HUES48 (cell line): Measurements from ENCODE around the gene HSPA1B.
"Not testable (repeated sequence)": the region's sequence is repeated elsewhere in the genome, so short reads cannot be mapped to it uniquely, and the experiment has no call there.

Experiments
- H3K27ac ChIP-seq: one replicate; pipeline ENCODE4 v1.7.0; 2013; ENCODE audit warnings: low read depth, low read length, inconsistent platforms
- H3K27me3 ChIP-seq: 2 replicates; pipeline ENCODE4 v1.6.1; 2013; ENCODE audit warnings: mild to moderate bottlenecking, low read length; ENCODE audit not compliant: control insufficient read depth, insufficient read depth
- H3K36me3 ChIP-seq: 2 replicates; pipeline ENCODE4 v1.6.1; 2013; ENCODE audit warnings: low read length; ENCODE audit not compliant: control insufficient read depth, insufficient read depth
- H3K4me1 ChIP-seq: 2 replicates; pipeline ENCODE4 v1.6.1; 2013; ENCODE audit warnings: mild to moderate bottlenecking, low read length; ENCODE audit not compliant: control insufficient read depth, insufficient read depth
- H3K4me3 ChIP-seq: 2 replicates; pipeline ENCODE4 v1.5.1; 2013; ENCODE audit warnings: mild to moderate bottlenecking, low read depth, low read length
- H3K9ac ChIP-seq: 2 replicates; pipeline ENCODE4 v1.6.1; 2013; ENCODE audit warnings: mild to moderate bottlenecking, low read depth, low read length, moderate library complexity
- H3K9me3 ChIP-seq: 2 replicates; pipeline ENCODE4 v1.6.1; 2013; ENCODE audit warnings: low read length; ENCODE audit not compliant: control insufficient read depth, insufficient read depth

The HSPA1B gene

DNA sequence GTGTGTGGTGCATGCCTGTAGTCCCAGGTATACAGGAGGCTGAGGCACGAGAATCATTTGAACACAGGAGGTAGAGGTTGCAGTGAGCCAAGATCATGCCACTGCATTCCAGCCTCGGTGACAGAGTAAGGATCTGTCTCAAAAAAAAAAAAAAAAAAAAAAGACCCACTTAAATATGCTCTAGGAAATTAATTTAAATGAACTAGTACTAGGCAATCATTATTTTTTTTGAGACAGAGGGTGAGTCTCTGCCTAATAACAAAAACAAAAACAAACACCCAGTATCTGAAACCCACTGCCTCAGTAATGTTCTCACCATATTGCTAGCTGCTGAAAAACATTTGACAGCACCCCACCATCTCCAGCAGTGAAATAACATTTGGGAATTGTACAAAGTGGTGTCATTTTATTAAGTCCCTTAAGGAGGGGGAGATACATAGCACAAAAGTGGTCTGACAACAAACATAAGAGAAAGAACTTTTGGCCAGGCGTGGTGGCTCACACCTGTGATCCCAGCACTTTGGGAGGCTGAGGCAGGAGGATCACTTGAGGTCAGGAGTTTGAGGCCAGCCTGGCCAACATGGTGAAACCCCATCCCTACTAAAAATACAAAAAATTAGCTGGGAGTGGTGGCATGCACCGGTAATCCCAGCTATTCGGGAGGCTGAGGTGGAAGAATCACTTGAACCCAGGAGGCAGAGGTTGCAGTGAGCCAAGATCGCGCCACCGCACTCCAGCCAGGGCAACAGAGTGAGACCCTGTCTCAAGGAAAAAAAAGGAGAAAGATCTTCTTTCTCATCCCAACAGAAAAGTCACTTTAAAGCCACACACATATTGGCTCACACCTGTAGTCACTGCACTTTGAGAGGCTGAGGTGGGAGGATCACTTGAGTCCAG, 26.3 kb upstream of the HSPA1B start:
- not testable (repeated sequence) for H3K9me3 ChIP-seq, H3K4me1 ChIP-seq, H3K9ac ChIP-seq, H3K27me3 ChIP-seq, H3K27ac ChIP-seq, H3K4me3 ChIP-seq
- peaks cover 43% of the 10 kb centered on the region for H3K36me3 ChIP-seq

DNA sequence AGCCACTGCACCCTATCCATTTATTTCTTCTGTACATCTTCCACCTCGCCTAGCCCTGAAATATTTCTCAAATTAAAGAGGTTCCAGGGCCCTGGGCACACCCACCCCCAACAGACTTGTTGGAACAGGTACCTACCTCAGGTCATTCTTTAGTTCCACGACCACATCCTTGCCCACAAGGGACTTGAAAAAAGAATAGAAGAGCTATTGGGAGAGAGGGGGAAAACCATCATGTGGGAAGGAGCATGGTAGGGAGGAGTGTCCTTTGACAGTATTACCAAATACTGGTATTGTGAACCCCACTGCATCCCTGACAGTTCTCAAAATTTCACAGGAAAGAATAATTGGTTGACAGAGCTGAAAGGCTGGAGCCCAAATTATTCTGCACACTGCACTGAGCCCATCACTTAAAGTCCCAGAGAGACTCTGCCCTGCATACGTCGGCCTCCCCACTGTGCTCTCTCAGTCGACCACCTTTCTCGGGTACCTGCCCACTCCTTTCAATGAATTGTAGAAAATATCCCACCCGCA, 21.5 kb upstream of the HSPA1B start:
- Histone ChIP-seq H3K27ac (peak overlapping the region; percentile 97), H3K9me3 (no peaks in the 10 kb centered on the region), H3K27me3 (no peaks in the 10 kb centered on the region), H3K9ac (peak overlapping the region; percentile 95), H3K4me3 (peak overlapping the region; percentile 95), H3K4me1 (no peaks in the 10 kb centered on the region; the same call in 1 of the 2 replicates), H3K36me3 (peaks cover 25% of the 10 kb centered on the region)

DNA sequence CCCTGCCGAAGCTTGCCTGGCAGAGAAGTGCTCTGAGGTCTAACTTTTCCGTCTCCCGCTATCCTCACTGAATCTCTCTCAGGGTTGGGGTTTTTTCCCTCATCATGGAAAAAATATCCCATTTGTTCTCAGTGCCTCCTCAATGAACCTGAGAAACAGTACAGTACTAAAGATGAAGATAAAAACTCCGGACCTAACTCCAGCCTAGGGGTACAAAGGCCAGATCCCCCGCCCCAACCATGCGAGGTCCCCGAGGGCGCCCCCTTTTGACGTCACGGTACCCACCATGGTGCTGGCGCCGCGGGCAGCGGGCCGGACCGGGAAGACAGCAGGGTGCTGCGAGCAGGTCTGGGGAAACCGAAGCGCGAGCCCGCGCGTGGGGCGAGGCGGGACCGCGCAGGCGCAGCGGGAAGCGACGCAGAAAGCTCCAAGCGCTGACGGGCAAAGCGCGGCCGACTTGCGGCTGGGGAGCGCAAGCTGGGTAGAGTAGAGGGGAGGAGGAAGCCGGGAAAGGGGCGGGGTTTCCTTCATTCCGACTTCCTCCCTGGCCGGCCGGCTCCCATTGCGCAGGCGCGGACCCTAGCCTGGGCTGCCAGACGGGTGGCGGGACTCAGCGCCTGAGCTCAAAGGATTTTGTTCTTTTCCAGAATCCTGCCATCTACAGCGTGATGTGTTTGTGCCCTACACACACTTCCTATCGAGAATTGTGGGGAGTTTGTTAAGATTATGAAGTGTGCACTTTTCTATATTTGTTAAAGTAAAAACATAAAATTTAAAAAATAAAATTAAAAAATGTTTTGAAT, 20.9 kb upstream of the HSPA1B start, which contains the start of gene LSM2:
LSM2 (minus strand) TSS at position 497 of the 803 bp plus-strand sequence; CDS start at position 288, 209 bp downstream.
- Histone ChIP-seq H3K4me1 (no peaks in the 10 kb centered on the region; the same call in 1 of the 2 replicates), H3K9me3 (no peaks in the 10 kb centered on the region), H3K4me3 (peak within 1 kb of the TSS; percentile 95), H3K27ac (peak within 1 kb of the TSS; percentile 97), H3K36me3 (peaks cover 19% of the 10 kb centered on the region), H3K9ac (peak within 1 kb of the TSS; percentile 95), H3K27me3 (no peaks in the 10 kb centered on the region)

DNA sequence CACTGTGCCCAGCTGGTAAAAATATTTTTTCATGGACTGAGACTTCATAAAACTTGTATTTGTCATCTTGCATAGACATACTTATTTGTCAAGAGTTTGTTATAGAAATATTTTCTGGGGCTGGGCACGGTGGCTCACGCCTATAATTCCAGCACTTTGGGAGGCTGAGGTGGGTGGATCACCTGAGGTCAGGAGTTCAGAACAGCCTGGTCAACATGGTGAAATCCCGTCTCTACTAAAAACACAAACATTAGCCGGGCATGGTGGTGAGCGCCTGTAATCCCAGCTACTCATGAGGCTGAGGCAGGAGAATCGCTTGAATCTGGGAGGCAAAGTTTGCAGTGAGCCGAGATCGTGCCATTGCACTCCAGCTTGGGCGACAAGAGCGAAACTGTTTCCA, 18.9 kb upstream of the HSPA1B start:
- not testable (repeated sequence) for H3K4me1 ChIP-seq, H3K9me3 ChIP-seq, H3K27ac ChIP-seq, H3K9ac ChIP-seq, H3K27me3 ChIP-seq, H3K4me3 ChIP-seq, H3K36me3 ChIP-seq

- H3K27ac ChIP-seq = no peak overlapping the region
- no peaks in the 10 kb centered on the region for H3K9me3 ChIP-seq
- no peaks in the 10 kb centered on the region for H3K27me3 ChIP-seq
- no peak overlapping the region for H3K4me3 ChIP-seq
- no peak overlapping the region for H3K9ac ChIP-seq
- no peaks in the 10 kb centered on the region for H3K36me3 ChIP-seq
- H3K4me1 ChIP-seq = peaks cover 4% of the 10 kb centered on the region; the same call in 1 of the 2 replicates
Measured at GRCh38 chr6:31811645-31812044, 15.9 kb upstream of the HSPA1B start.

- H3K9ac ChIP-seq = no peak overlapping the region
- peaks cover 7% of the 10 kb centered on the region; the same call in 1 of the 2 replicates for H3K4me1 ChIP-seq
- H3K27ac ChIP-seq = peak overlapping the region; percentile 64
- H3K27me3 ChIP-seq = no peaks in the 10 kb centered on the region
- no peaks in the 10 kb centered on the region for H3K9me3 ChIP-seq
- H3K36me3 ChIP-seq = no peaks in the 10 kb centered on the region
- H3K4me3 ChIP-seq = no peak overlapping the region
Measured at GRCh38 chr6:31813465-31813849, 14.1 kb upstream of the HSPA1B start.

DNA sequence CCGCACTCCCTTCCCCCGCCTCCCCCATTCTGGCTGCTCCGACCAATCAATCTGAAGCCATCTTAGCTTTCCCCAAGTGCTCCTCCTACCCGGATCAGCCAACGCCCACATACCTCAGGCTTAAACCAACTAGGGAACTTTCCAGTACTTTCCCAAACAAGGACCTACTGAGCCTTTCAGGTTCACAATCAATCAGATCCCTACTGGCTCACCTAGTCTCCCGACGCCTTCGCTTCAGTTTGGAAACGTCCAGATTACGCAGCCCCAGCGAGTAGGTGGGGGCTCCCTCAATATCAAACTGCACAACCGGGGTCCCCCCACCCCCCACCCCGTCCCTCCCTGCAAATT, 12.9 kb upstream of the HSPA1B start:
- Histone ChIP-seq H3K9ac (peak overlapping the region; percentile 46), H3K4me3 (peak overlapping the region; percentile 65)

DNA sequence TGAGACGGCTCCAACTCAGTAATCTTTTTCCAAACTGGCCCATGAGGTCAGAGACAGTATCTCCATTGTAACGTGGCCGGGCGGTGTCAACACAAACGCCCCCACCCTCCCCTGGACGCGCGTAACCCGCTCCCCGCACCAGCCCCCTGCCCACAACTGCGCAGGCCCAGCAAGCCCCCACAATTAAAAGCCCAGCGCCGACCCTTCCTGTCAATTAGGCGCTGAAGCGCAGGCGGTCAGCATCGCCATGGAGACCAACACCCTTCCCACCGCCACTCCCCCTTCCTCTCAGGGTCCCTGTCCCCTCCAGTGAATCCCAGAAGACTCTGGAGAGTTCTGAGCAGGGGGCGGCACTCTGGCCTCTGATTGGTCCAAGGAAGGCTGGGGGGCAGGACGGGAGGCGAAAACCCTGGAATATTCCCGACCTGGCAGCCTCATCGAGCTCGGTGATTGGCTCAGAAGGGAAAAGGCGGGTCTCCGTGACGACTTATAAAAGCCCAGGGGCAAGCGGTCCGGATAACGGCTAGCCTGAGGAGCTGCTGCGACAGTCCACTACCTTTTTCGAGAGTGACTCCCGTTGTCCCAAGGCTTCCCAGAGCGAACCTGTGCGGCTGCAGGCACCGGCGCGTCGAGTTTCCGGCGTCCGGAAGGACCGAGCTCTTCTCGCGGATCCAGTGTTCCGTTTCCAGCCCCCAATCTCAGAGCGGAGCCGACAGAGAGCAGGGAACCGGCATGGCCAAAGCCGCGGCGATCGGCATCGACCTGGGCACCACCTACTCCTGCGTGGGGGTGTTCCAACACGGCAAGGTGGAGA, 12.3 kb upstream of the HSPA1B start, which contains the start of the genes HSPA1A and HSPA1L:
HSPA1A (plus strand) TSS at position 519 of the 814 bp plus-strand sequence; CDS start at position 733, 214 bp downstream.
HSPA1L (minus strand) TSS at position 259 of the 814 bp plus-strand sequence. CDS start 3,311 bp downstream, outside the sequence.
- H3K9me3 ChIP-seq = no peaks in the 10 kb centered on the region
- H3K27ac ChIP-seq = peak within 1 kb of the TSS; percentile 100
- H3K27me3 ChIP-seq = no peaks in the 10 kb centered on the region
- peak within 1 kb of the TSS; percentile 72 for H3K4me3 ChIP-seq
- peaks cover 10% of the 10 kb centered on the region; the same call in 1 of the 2 replicates for H3K4me1 ChIP-seq
- H3K36me3 ChIP-seq = no peaks in the 10 kb centered on the region
- H3K9ac ChIP-seq = peak within 1 kb of the TSS; percentile 46

More for the DNA sequence above, 12.9 kb upstream of the HSPA1B start:
- Histone ChIP-seq H3K4me1 (peaks cover 10% of the 10 kb centered on the region; the same call in 1 of the 2 replicates), H3K9me3 (no peaks in the 10 kb centered on the region), H3K36me3 (no peaks in the 10 kb centered on the region), H3K27ac (peak overlapping the region; percentile 100), H3K27me3 (no peaks in the 10 kb centered on the region)

DNA sequence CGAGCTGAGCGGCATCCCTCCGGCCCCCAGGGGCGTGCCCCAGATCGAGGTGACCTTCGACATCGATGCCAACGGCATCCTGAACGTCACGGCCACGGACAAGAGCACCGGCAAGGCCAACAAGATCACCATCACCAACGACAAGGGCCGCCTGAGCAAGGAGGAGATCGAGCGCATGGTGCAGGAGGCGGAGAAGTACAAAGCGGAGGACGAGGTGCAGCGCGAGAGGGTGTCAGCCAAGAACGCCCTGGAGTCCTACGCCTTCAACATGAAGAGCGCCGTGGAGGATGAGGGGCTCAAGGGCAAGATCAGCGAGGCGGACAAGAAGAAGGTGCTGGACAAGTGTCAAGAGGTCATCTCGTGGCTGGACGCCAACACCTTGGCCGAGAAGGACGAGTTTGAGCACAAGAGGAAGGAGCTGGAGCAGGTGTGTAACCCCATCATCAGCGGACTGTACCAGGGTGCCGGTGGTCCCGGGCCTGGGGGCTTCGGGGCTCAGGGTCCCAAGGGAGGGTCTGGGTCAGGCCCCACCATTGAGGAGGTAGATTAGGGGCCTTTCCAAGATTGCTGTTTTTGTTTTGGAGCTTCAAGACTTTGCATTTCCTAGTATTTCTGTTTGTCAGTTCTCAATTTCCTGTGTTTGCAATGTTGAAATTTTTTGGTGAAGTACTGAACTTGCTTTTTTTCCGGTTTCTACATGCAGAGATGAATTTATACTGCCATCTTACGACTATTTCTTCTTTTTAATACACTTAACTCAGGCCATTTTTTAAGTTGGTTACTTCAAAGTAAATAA, 10.2 kb upstream of the HSPA1B start:
- not testable (repeated sequence) for H3K27me3 ChIP-seq, H3K36me3 ChIP-seq, H3K9ac ChIP-seq, H3K9me3 ChIP-seq, H3K27ac ChIP-seq
- peaks cover 14% of the 10 kb centered on the region; the same call in 1 of the 2 replicates for H3K4me1 ChIP-seq
- H3K4me3 ChIP-seq = peak overlapping the region; percentile 51
